PFSK-1 (cell line): Measurements from ENCODE around the gene HBZ.

Experiments used
- POLR2AphosphoS5 ChIP-seq: IDR thresholded peaks from 2 replicates; pipeline ENCODE4 v1.6.1; 2012; ENCODE audit warnings: low read depth, mild to moderate bottlenecking, control low read depth, low read length, moderate library complexity
- TAF1 ChIP-seq: IDR thresholded peaks from 2 replicates; pipeline ENCODE4 v1.6.1; 2012; ENCODE audit warnings: low read length, control low read depth, borderline replicate concordance; ENCODE audit not compliant: insufficient read depth

DNA sequence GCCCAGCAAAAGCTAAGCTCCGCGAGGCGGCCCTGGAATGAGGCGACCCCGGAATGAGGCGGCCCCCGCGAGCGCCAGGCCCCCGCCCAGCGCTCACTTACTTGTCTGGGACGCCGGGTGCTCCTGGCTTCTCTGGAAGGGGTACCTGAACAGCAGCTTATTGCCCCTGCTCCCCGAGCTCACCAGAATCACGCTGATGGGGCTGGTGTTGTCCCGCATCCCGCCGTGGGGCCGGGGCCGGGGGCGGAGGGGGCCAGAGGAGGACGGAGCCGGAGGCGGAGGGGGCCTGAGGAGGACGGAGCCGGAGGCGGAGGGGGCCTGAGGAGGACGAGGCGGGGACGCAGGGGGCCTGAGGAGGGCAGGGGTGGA is 14.4 kb upstream of the HBZ start:
- TF ChIP-seq POLR2AphosphoS5 (no peak), TAF1 (no peak)
